HEK293T (cell line): ENCODE data around the gene TMEM117.

Experiments
- ARNT ChIP-seq: fragments of 450-650 bp; IDR thresholded peaks from 2 replicates; pipeline ENCODE4 v1.6.1; 2017; ENCODE audit warnings: mild to moderate bottlenecking
- BHLHE40 ChIP-seq: fragments of 450-650 bp; IDR thresholded peaks from 2 replicates; pipeline ENCODE4 v1.6.1; 2016; ENCODE audit warnings: mild to moderate bottlenecking, moderate library complexity, borderline replicate concordance
- CTBP1 ChIP-seq: fragments of 450-650 bp; IDR thresholded peaks from 2 replicates; pipeline ENCODE4 v1.6.1; 2016; ENCODE audit warnings: borderline replicate concordance
- FOXK2 ChIP-seq: fragments of 450-650 bp; IDR thresholded peaks from 2 replicates; pipeline ENCODE4 v1.6.1; 2016; ENCODE audit warnings: mild to moderate bottlenecking
- FOXM1 ChIP-seq: fragments of 450-650 bp; IDR thresholded peaks from 2 replicates; pipeline ENCODE4 v1.6.1; 2017; ENCODE audit warnings: mild to moderate bottlenecking, borderline replicate concordance
- HDGF ChIP-seq: fragments of 450-650 bp; IDR thresholded peaks from 2 replicates; pipeline ENCODE4 v1.6.1; 2017; ENCODE audit warnings: antibody characterized with exemption, borderline replicate concordance
- PKNOX1 ChIP-seq: fragments of 450-650 bp; IDR thresholded peaks from 2 replicates; pipeline ENCODE4 v1.6.1; 2016
- SP1 ChIP-seq: fragments of 450-650 bp; IDR thresholded peaks from 2 replicates; pipeline ENCODE4 v1.6.1; 2017
- SUZ12 ChIP-seq: fragments of 450-650 bp; IDR thresholded peaks from 2 replicates; pipeline ENCODE4 v1.6.1; 2016; ENCODE audit warnings: mild to moderate bottlenecking

- TF ChIP-seq SUZ12: no peak
- TF ChIP-seq FOXM1: no peak
- no peak for TF ChIP-seq BHLHE40
- no peak for TF ChIP-seq SP1
- no peak for TF ChIP-seq HDGF
- TF ChIP-seq PKNOX1: no peak
- no peak for TF ChIP-seq CTBP1
- TF ChIP-seq ARNT: no peak
- no peak for TF ChIP-seq FOXK2
These were observed 201.1 kb downstream of the TMEM117 start for GRCh38 chr12:44036875-44037443.
